Measurements from ENCODE around the gene MORN1. TPM values are rescaled to one million over a fixed set of nuclear protein-coding genes. Genes with fewer than 3 reads are reported as not detected.
A peak's percentile ranks its signal among the peaks of the same experiment; 100 is the strongest.

The MORN1 gene
- total RNA-seq, 4 donors from 2014 or later, result 5.7 to 9.7 (median 7.1) TPM

- no peak overlapping the region for H3K4me3 ChIP-seq (ENCODE audit: low read depth, poor library complexity, severe bottlenecking)
- 72 to 77% methylated on average over 37 to 38 of the region's 38 CpGs for WGBS, 2 donors
- no peak for TF ChIP-seq POLR2A (IDR thresholded peaks at IDR 0.05)
- no peak for TF ChIP-seq CTCF (IDR thresholded peaks at IDR 0.05)
- peak in 1 of 2 donors; percentile 76 for DNase-seq (ENCODE audit: low spot score in 2 of 2)
- intact Hi-C loops (cut with DNase I; ENCODE audit: low total_unique reads), result no loop called here
Measured at GRCh38 chr1:2354511-2355372, 36.6 kb downstream of the MORN1 start.

- DNase-seq (ENCODE audit: low spot score in 2 of 2), result no peak
- intact Hi-C loops (cut with DNase I; ENCODE audit: low total_unique reads), result no loop called here
- H3K4me3 ChIP-seq (ENCODE audit: low read depth, poor library complexity, severe bottlenecking), result no peak overlapping the region
- WGBS, 2 donors, result 77 to 81% methylated on average over 28 of the region's 28 CpGs
- TF ChIP-seq CTCF (IDR thresholded peaks at IDR 0.05) (no peak), POLR2A (IDR thresholded peaks at IDR 0.05) (no peak)
Measured at GRCh38 chr1:2353551-2354438, 37.6 kb downstream of the MORN1 start.

- no peak overlapping the region for H3K4me3 ChIP-seq (ENCODE audit: low read depth, poor library complexity, severe bottlenecking)
- intact Hi-C loops (cut with DNase I; ENCODE audit: low total_unique reads), result no loop called here
- DNase-seq (ENCODE audit: low spot score in 2 of 2), result no peak
- WGBS, 2 donors, result 59 to 71% methylated on average over 20 to 21 of the region's 21 CpGs
- no peak for TF ChIP-seq CTCF (IDR thresholded peaks at IDR 0.05)
- TF ChIP-seq POLR2A (IDR thresholded peaks at IDR 0.05), result no peak
Measured at GRCh38 chr1:2352897-2353550, 38.3 kb downstream of the MORN1 start.

- WGBS, 2 donors, result 70 to 73% methylated on average over 11 of the region's 11 CpGs
- intact Hi-C loops (cut with DNase I; ENCODE audit: low total_unique reads), result no loop called here
Measured at GRCh38 chr1:2352341-2352896, 38.9 kb downstream of the MORN1 start.

More at GRCh38 chr1:2352341-2352896, 38.9 kb downstream of the MORN1 start:
- DNase-seq (ENCODE audit: low spot score in 2 of 2), result no peak
- TF ChIP-seq POLR2A (IDR thresholded peaks at IDR 0.05) (no peak), CTCF (IDR thresholded peaks at IDR 0.05) (no peak)
- no peak overlapping the region for H3K4me3 ChIP-seq (ENCODE audit: low read depth, poor library complexity, severe bottlenecking)
